HG02884 (cell line): ENCODE data around the gene DCDC2C.
A peak's percentile ranks its signal among the peaks of the same experiment; 100 is the strongest.
"Not testable (repeated sequence)": the region's sequence is repeated elsewhere in the genome, so short reads cannot be mapped to it uniquely, and the experiment has no call there.

Source experiments
- ATAC-seq: cut with Tn5 transposase; IDR thresholded peaks from one replicate; pipeline ENCODE4 v1.9.1; 2021; ENCODE audit warnings: mild to moderate bottlenecking, moderate library complexity; ENCODE audit not compliant: unreplicated experiment

Gene DCDC2C

GRCh38 chr2:3814706-3815245 lies 111.4 kb downstream of the DCDC2C start:
- no peak for ATAC-seq

GRCh38 chr2:3817144-3817543 lies 113.8 kb downstream of the DCDC2C start:
- ATAC-seq, result not testable (repeated sequence)

- no peak for ATAC-seq
Observed at GRCh38 chr2:3823748-3824147, 120.4 kb downstream of the DCDC2C start.

- ATAC-seq, result peak; percentile 71
Observed at GRCh38 chr2:3827673-3828575, 124.5 kb downstream of the DCDC2C start.

GRCh38 chr2:3830796-3831195 lies 127.4 kb downstream of the DCDC2C start:
- no peak for ATAC-seq

GRCh38 chr2:3837086-3837485 lies 133.7 kb downstream of the DCDC2C start:
- no peak for ATAC-seq

- no peak for ATAC-seq
Observed at GRCh38 chr2:3838348-3838747, 135.0 kb downstream of the DCDC2C start.

- no peak for ATAC-seq
Observed at GRCh38 chr2:3839476-3839875, 136.1 kb downstream of the DCDC2C start.

- no peak for ATAC-seq
Observed at GRCh38 chr2:3840611-3841155, 137.3 kb downstream of the DCDC2C start.

GRCh38 chr2:3847397-3848052 lies 144.2 kb downstream of the DCDC2C start:
- no peak for ATAC-seq

- no peak for ATAC-seq
Observed at GRCh38 chr2:3848776-3849175, 145.4 kb downstream of the DCDC2C start.

- no peak for ATAC-seq
Observed at GRCh38 chr2:3849213-3849612, 145.8 kb downstream of the DCDC2C start.

- no peak for ATAC-seq
Observed at GRCh38 chr2:3857576-3857975, 154.2 kb downstream of the DCDC2C start.

GRCh38 chr2:3864943-3865865 lies 161.8 kb downstream of the DCDC2C start:
- ATAC-seq, result no peak

GRCh38 chr2:3867469-3867868 lies 164.1 kb downstream of the DCDC2C start:
- ATAC-seq, result no peak

- ATAC-seq, result no peak
Observed at GRCh38 chr2:3868012-3868805, 164.8 kb downstream of the DCDC2C start.

GRCh38 chr2:3870222-3870621 lies 166.8 kb downstream of the DCDC2C start:
- no peak for ATAC-seq

GRCh38 chr2:3871002-3871401 lies 167.6 kb downstream of the DCDC2C start:
- ATAC-seq, result no peak

- no peak for ATAC-seq
Observed at GRCh38 chr2:3872451-3872850, 169.1 kb downstream of the DCDC2C start.

- ATAC-seq, result no peak
Observed at GRCh38 chr2:3873899-3874298, 170.5 kb downstream of the DCDC2C start.
